Left lung (tissue), 10 donors: ENCODE measurements around the gene NAA15. TPM values are rescaled to one million over a fixed set of nuclear protein-coding genes. Genes with fewer than 3 reads are reported as not detected.
"Not testable (repeated sequence)": the region's sequence is repeated elsewhere in the genome, so short reads cannot be mapped to it uniquely, and the experiment has no call there.

ENCODE experiments used
- ATAC-seq: fragments of 200-7000 bp; cut with Tn5 transposase; one replicate; pipeline ENCODE4 v1.9.1; 2020; ENCODE audit warnings: moderate library complexity
- DNase-seq, 4 donors: peaks; one replicate each; pipeline ENCODE4 v3.0.0-alpha.2; 2013 to 2020
- H3K27ac ChIP-seq, 2 donors: fragments of 200-600 bp; sonication (generic) in 1 of 2; one replicate each; pipeline versions ENCODE4 v1.5.0 to v1.8.0; 2020 to 2021
- H3K27me3 ChIP-seq, 2 donors: fragments of 200-600 bp; sonication (generic) in 1 of 2; one replicate each; pipeline versions ENCODE4 v1.5.0 to v1.8.0; 2020 to 2021
- H3K36me3 ChIP-seq, 2 donors: fragments of 200-600 bp; sonication (generic) in 1 of 2; one replicate each; pipeline versions ENCODE4 v1.5.0 to v1.8.0; 2020 to 2021
- H3K4me1 ChIP-seq, 2 donors: fragments of 200-600 bp; one replicate each; pipeline ENCODE4 v1.8.0; 2021
- H3K4me3 ChIP-seq, 2 donors: fragments of 200-600 bp; sonication (generic) in 1 of 2; one replicate each; pipeline versions ENCODE4 v1.5.0 to v1.8.0; 2020 to 2021; ENCODE audit warnings: mild to moderate bottlenecking in 1 of 2
- H3K9me3 ChIP-seq, 2 donors: fragments of 200-600 bp; sonication (generic) in 1 of 2; one replicate each; pipeline versions ENCODE4 v1.5.0 to v1.8.0; 2020 to 2021
- CTCF ChIP-seq, 2 donors: fragments of 200-600 bp; sonication (generic) in 1 of 2; IDR thresholded peaks; one replicate each; pipeline versions ENCODE4 v1.5.0 to v1.8.0; 2021; ENCODE audit warnings: antibody characterized with exemption in 2 of 2
- intact Hi-C, 2 donors: fragments of 100-400 bp; cut with DNase I; formaldehyde crosslinking; loops; one replicate each; pipeline versions ENCODE4 v1.11.2 to v1.14.2; 2022
- polyA plus RNA-seq, 6 donors: library from polyadenylated mRNA; unstranded; fragments of 120-200 nt; gene quantifications; one replicate each; pipeline ENCODE4 v1.2.1, GENCODE V29; 2013; ENCODE audit not compliant: insufficient read length in 6 of 6
- total RNA-seq, 2 donors: library from RNA; stranded (reverse); fragmentation: NEBNext Ultra II Directional; extraction: Animal tissue kit (Norgen Biotek cat#: 25700); gene quantifications; one replicate each; pipeline ENCODE4 v1.2.1, GENCODE V29; 2021
- donor health status: DM: no; HTN: yes; CAD: no.
- donor health status: DM: no; HTN: no; CAD: no.

Gene NAA15
- total and polyA plus RNA-seq, 8 donors: 30.0 to 49.6 (median 32.8) TPM

DNA sequence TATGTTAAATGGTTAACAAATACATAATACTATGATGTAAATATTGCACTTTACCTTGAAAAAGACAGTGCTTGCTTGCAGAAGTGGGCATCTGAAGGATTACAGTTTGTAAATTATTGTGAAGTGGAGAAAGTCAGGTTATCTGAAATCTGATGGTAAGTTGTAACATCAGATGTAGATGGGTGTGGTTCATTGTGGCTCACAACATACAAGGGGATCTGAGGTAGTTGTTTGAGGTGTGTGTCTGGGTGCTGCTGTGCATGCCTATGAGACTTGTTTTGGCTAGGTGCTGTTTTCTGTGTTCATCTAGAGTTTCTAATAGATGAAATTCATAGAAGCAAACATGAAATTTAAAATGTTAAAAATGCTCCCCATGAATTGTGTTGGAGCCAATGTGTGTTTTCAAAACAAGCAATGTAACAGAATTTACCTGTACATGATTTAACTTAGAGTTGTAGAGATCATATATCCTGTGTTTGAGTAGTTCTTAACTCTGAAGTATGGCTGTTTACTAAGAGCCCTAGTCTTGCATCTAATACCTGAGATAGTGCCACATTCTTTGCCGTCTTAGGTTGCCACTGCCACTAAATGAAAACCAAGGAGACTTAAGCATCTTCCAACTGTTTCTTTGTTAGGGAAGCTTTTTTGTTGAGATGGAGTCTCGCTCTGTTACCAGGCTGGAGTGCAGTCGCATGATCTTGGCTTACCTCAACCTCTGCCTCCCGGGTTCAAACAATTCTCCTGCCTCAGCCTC lies 12.9 kb downstream of the NAA15 start:
- Histone ChIP-seq H3K4me1 (peaks cover 0 to 33% of the 10 kb centered on the region in 2 donors), H3K27ac (no peak overlapping the region), H3K9me3 (no peaks in the 10 kb centered on the region), H3K36me3 (no peaks in the 10 kb centered on the region), H3K4me3 (no peak overlapping the region), H3K27me3 (no peaks in the 10 kb centered on the region)
- ATAC-seq (peak; percentile 50), DNase-seq (no peak)
- intact Hi-C loops: no loop called here
- TF ChIP-seq CTCF (IDR thresholded peaks at IDR 0.05): no peak

GRCh38 chr4:139315221-139315675 lies 13.9 kb downstream of the NAA15 start:
- Histone ChIP-seq H3K9me3 (no peaks in the 10 kb centered on the region), H3K36me3 (no peaks in the 10 kb centered on the region), H3K27me3 (no peaks in the 10 kb centered on the region), H3K4me1 (peaks cover 0 to 33% of the 10 kb centered on the region in 2 donors), H3K27ac (no peak overlapping the region), H3K4me3 (no peak overlapping the region)
- DNase-seq (no peak), ATAC-seq (no peak)
- intact Hi-C loops: no loop called here
- TF ChIP-seq CTCF (IDR thresholded peaks at IDR 0.05): no peak

GRCh38 chr4:139316733-139317132 lies 15.4 kb downstream of the NAA15 start:
- H3K4me3 ChIP-seq: no peak overlapping the region
- no peaks in the 10 kb centered on the region for H3K36me3 ChIP-seq
- H3K27ac ChIP-seq: no peak overlapping the region
- intact Hi-C loops: no loop called here
- peaks cover 0 to 32% of the 10 kb centered on the region in 2 donors for H3K4me1 ChIP-seq
- DNase-seq (no peak), ATAC-seq (no peak)
- H3K27me3 ChIP-seq: no peaks in the 10 kb centered on the region
- H3K9me3 ChIP-seq: no peaks in the 10 kb centered on the region
- no peak for TF ChIP-seq CTCF (IDR thresholded peaks at IDR 0.05)

DNA sequence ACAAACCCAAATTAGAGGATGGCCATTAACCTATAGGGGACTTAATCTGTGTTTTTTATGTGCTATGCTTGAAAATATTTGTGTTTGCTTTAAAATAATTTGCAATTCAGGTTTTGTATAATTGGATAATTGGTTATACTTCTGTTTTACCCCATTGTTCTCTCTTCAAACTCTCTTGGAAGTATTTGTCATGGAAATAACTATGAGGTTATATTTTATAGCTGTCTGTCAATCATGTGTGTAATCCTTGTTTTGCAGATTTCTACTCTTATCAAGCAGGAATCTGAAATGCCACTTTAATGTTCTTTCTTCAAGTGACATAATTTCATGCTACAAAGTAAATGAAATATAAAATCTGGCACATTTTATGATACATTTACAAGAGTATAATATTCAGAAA lies 16.3 kb downstream of the NAA15 start:
- no peak for ATAC-seq
- no peak overlapping the region for H3K27ac ChIP-seq
- H3K9me3 ChIP-seq: no peaks in the 10 kb centered on the region
- no peak overlapping the region for H3K4me3 ChIP-seq
- TF ChIP-seq CTCF (IDR thresholded peaks at IDR 0.05): no peak
- H3K36me3 ChIP-seq: no peaks in the 10 kb centered on the region
- no peaks in the 10 kb centered on the region for H3K27me3 ChIP-seq
- DNase-seq: no peak
- peaks cover 0 to 23% of the 10 kb centered on the region in 2 donors for H3K4me1 ChIP-seq
- intact Hi-C loops: no loop called here

DNA sequence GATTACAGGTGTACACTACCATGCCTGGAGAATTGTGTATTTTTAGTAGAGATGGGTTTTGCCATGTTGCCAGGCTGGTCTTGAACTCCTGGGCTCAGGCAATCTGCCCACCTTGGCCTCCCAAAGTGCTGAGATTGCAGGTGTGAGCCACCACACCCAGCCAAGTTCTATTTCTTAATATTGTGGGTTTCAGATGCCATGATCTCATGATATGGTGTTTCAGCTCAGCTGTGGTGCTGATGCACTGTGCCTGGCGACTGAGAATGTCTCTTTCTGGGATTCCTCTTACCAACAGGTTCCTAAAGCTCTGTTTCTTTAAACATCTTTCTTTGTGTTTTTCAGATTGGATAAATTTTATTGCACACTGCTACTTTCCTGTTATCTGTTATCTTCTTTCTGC lies 18.3 kb downstream of the NAA15 start:
- Histone ChIP-seq H3K27ac (no peak overlapping the region), H3K4me3 (no peak overlapping the region), H3K36me3 (no peaks in the 10 kb centered on the region), H3K9me3 (no peaks in the 10 kb centered on the region), H3K4me1 (peaks cover 0 to 18% of the 10 kb centered on the region in 2 donors), H3K27me3 (no peaks in the 10 kb centered on the region)
- TF ChIP-seq CTCF (IDR thresholded peaks at IDR 0.05): no peak
- ATAC-seq: no peak
- DNase-seq: no peak
- intact Hi-C loops: no loop called here

DNA sequence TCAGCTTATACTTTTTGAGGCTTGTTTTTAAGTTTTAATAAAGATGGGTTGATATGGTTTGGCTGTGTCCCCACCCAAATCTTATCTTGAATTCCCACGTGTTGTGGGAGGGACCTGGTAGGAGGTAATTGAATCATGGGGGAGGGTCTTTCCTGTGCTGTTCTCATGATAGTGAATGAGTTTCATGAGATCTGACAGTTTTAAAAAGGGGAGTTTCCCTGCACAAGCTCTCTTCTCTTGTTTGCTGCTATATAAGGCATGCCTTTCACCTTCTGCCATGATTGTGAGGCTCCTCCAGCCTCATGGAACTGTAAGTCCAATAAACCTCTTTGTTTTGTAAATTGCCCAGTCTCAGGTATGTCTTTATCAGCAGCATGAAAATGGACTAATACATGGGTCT lies 20.8 kb downstream of the NAA15 start:
- H3K4me1 ChIP-seq: peaks cover 0 to 22% of the 10 kb centered on the region in 2 donors
- H3K27ac ChIP-seq, H3K36me3 ChIP-seq, intact Hi-C loops, H3K4me3 ChIP-seq, H3K27me3 ChIP-seq, H3K9me3 ChIP-seq, DNase-seq, ATAC-seq: not testable (repeated sequence)

GRCh38 chr4:139322541-139322940 lies 21.2 kb downstream of the NAA15 start:
- intact Hi-C loops, H3K4me3 ChIP-seq, H3K36me3 ChIP-seq, DNase-seq, ATAC-seq, H3K27ac ChIP-seq, H3K9me3 ChIP-seq, H3K27me3 ChIP-seq: not testable (repeated sequence)
- peaks cover 0 to 22% of the 10 kb centered on the region in 2 donors for H3K4me1 ChIP-seq
